A549 (cell line): Measurements from ENCODE around the gene WDR45. TPM values are rescaled to one million over a fixed set of nuclear protein-coding genes. Genes with fewer than 3 reads are reported as not detected.

Source experiments
- ATAC-seq, 2 experiments: fragments of 200-7000 bp in 1 of 2; fragments of >200 bp in 1 of 2; cut with Nextera tagmentation in 1 of 2; cut with Tn5 transposase in 1 of 2; 3 replicates each; pipeline versions ENCODE4 v1.8.0 to v1.9.1; 2018 to 2020; ENCODE audit warnings: mild to moderate bottlenecking in 1 of 2, moderate library complexity in 1 of 2
- CTCF ChIA-PET: fragments of 300-600 bp; sonication (Branson Sonifier 250); formaldehyde crosslinking; extraction: SDS; loops from one replicate; lab custom pipeline; 2021; ENCODE audit warnings: antibody characterized with exemption, inconsistent platforms; lab: Yijun Ruan, JAX
- POLR2A ChIA-PET: fragments of 350-600 bp; formaldehyde crosslinking; extraction: SDS; loops from one replicate; lab custom pipeline; 2021; ENCODE audit warnings: antibody characterized with exemption, inconsistent platforms; lab: Yijun Ruan, JAX
- DNase-seq, 2 experiments: peaks; one replicate each; pipeline versions ENCODE4 v3.0.0 to v3.0.0-alpha.2; 2011 to 2016; ENCODE audit warnings: low read depth in 1 of 2, low spot score in 1 of 2
- FAIRE-seq: peaks from 2 replicates; lab custom pipeline; 2011; peaks lifted over from hg19 to GRCh38; lab: Jason Lieb, UNC
- H3K27ac ChIP-seq, 2 experiments: fragments of >200 bp; sonication (Bioruptor Twin); formaldehyde crosslinking; 3 replicates each; pipeline ENCODE4 v1.5.1; 2016 to 2017
- H3K4me1 ChIP-seq: fragments of >200 bp; sonication (Bioruptor Twin); formaldehyde crosslinking; 3 replicates; pipeline ENCODE4 v1.6.1; 2016
- H3K4me2 ChIP-seq: fragments of >200 bp; sonication (Bioruptor Twin); formaldehyde crosslinking; 3 replicates; pipeline ENCODE4 v1.6.1; 2016
- H3K4me3 ChIP-seq: fragments of >200 bp; sonication (Bioruptor Twin); formaldehyde crosslinking; 3 replicates; pipeline ENCODE4 v1.5.1; 2016
- H3K9me3 ChIP-seq: fragments of >200 bp; sonication (Bioruptor Twin); formaldehyde crosslinking; 3 replicates; pipeline ENCODE4 v1.6.1; 2016
- CBX2 ChIP-seq: fragments of 200-600 bp; sonication (generic); IDR thresholded peaks from 2 replicates; pipeline ENCODE4 v1.6.1; 2016; ENCODE audit warnings: low read depth, mild to moderate bottlenecking, borderline replicate concordance
- CEBPB ChIP-seq, 2 experiments: fragments of >200 bp in 1 of 2; sonication (Bioruptor Twin) in 1 of 2; formaldehyde crosslinking in 1 of 2; IDR thresholded peaks; 2 replicates each; pipeline ENCODE4 v1.6.1; 2012 to 2016
- CHD4 ChIP-seq: fragments of 200-600 bp; sonication (generic); IDR thresholded peaks from 2 replicates; pipeline ENCODE4 v1.6.1; 2016; ENCODE audit warnings: antibody characterized with exemption, mild to moderate bottlenecking, borderline replicate concordance
- EP300 ChIP-seq, 2 experiments: fragments of >200 bp; sonication (Bioruptor Twin); formaldehyde crosslinking; IDR thresholded peaks; 2 replicates in 1 of 2; 3 replicates in 1 of 2; pipeline ENCODE4 v1.6.1; 2016 to 2017
- ESRRA ChIP-seq: fragments of 150-350 bp; IDR thresholded peaks from 2 replicates; pipeline ENCODE4 v1.6.1; 2014; ENCODE audit warnings: mild to moderate bottlenecking, low read length, borderline replicate concordance
- FOSB ChIP-seq: fragments of 250-450 bp; sonication (Bioruptor Pico); IDR thresholded peaks from 2 replicates; pipeline ENCODE4 v1.5.0; 2020; ENCODE audit warnings: mild to moderate bottlenecking, moderate library complexity
- GATA3 ChIP-seq: IDR thresholded peaks from 2 replicates; pipeline ENCODE4 v1.6.1; 2012; ENCODE audit warnings: borderline replicate concordance
- HEYL ChIP-seq: fragments of 250-450 bp; sonication (Bioruptor Pico); IDR thresholded peaks from 2 replicates; pipeline ENCODE4 v1.8.0; 2021; ENCODE audit warnings: mild to moderate bottlenecking, moderate library complexity
- HOXA7 ChIP-seq: fragments of 250-450 bp; sonication (Bioruptor Pico); IDR thresholded peaks from 2 replicates; pipeline ENCODE4 v1.5.0; 2020; ENCODE audit warnings: mild to moderate bottlenecking, moderate library complexity
- HOXB5 ChIP-seq: fragments of 250-450 bp; sonication (Bioruptor Pico); IDR thresholded peaks from 2 replicates; pipeline ENCODE4 v1.5.0; 2020; ENCODE audit warnings: mild to moderate bottlenecking, moderate library complexity
- KDM5A ChIP-seq: fragments of 200-600 bp; sonication (generic); IDR thresholded peaks from 2 replicates; pipeline ENCODE4 v1.6.1; 2016; ENCODE audit warnings: antibody characterized with exemption, mild to moderate bottlenecking
- MAFK ChIP-seq: fragments of 450-650 bp; IDR thresholded peaks from 2 replicates; pipeline ENCODE4 v1.6.1; 2014; ENCODE audit not compliant: partially characterized antibody
- MAZ ChIP-seq: fragments of 150-350 bp; IDR thresholded peaks from 2 replicates; pipeline ENCODE4 v1.6.1; 2014; ENCODE audit warnings: antibody characterized with exemption, low read depth, low read length, borderline replicate concordance
- RAD21 ChIP-seq, 2 experiments: fragments of >200 bp in 1 of 2; sonication (Bioruptor Twin) in 1 of 2; formaldehyde crosslinking in 1 of 2; IDR thresholded peaks in 1 of 2; conservative IDR thresholded peaks in 1 of 2; 2 replicates in 1 of 2; 3 replicates in 1 of 2; pipeline ENCODE4 v1.6.1; 2012 to 2018; ENCODE audit warnings: inconsistent platforms in 1 of 2
- RCOR1 ChIP-seq: fragments of 150-350 bp; IDR thresholded peaks from 2 replicates; pipeline ENCODE4 v1.6.1; 2014; ENCODE audit warnings: antibody characterized with exemption, low read length, low read depth
- RFX5 ChIP-seq: fragments of 450-650 bp; IDR thresholded peaks from 2 replicates; pipeline ENCODE4 v1.7.1; 2014; ENCODE audit warnings: antibody characterized with exemption, mild to moderate bottlenecking, moderate library complexity
- SREBF2 ChIP-seq: fragments of 450-650 bp; IDR thresholded peaks from 2 replicates; pipeline ENCODE4 v1.6.1; 2014; ENCODE audit warnings: mild to moderate bottlenecking, moderate library complexity
- TFCP2L1 ChIP-seq: fragments of 250-450 bp; sonication (Bioruptor Pico); IDR thresholded peaks from 2 replicates; pipeline ENCODE4 v1.5.0; 2021; ENCODE audit warnings: mild to moderate bottlenecking
- TP53 ChIP-seq: fragments of 250-450 bp; sonication (Bioruptor Pico); IDR thresholded peaks from 2 replicates; pipeline ENCODE4 v1.5.0; 2021; ENCODE audit warnings: mild to moderate bottlenecking, moderate library complexity
- ZC3H11A ChIP-seq: fragments of 450-650 bp; IDR thresholded peaks from 2 replicates; pipeline ENCODE4 v1.6.1; 2014; ENCODE audit warnings: antibody characterized with exemption, mild to moderate bottlenecking
- WGBS: methylation state at CpG from one replicate; pipeline ENCODE4 v1.1.6; 2017; ENCODE audit errors: missing lambda C conversion rate; 5-methylcytosine and 5-hydroxymethylcytosine counted together
- polyA plus RNA-seq, 4 experiments: library from polyadenylated mRNA; depleted of rRNA in 3 of 4; stranded (reverse); fragments of >200 nt; fragmentation: RNase III in 1 of 4; extraction: RNeasy Plus Mini Kit Qiagen cat#74134 plus additional on column Dnase treatment in 1 of 4; gene quantifications; 2 replicates in 3 of 4; 3 replicates in 1 of 4; pipeline ENCODE4 v1.2.3, GENCODE V29; 2011 to 2017
- TF ChIP-seq, protein P1 (sequence below): IDR thresholded peaks from 2 replicates; pipeline ENCODE4 v1.6.1; 2012; ENCODE audit warnings: low read depth, borderline replicate concordance
- TF ChIP-seq, protein P2 (sequence below): fragments of >200 bp; sonication (Bioruptor Twin); formaldehyde crosslinking; IDR thresholded peaks from 3 replicates; pipeline ENCODE4 v1.5.1; 2016
- TF ChIP-seq, protein P3 (sequence below): IDR thresholded peaks from 2 replicates; pipeline ENCODE4 v1.6.1; 2012
- TF ChIP-seq, protein P4 (sequence below): fragments of 250-450 bp; sonication (Bioruptor Pico); IDR thresholded peaks from 2 replicates; pipeline ENCODE4 v1.5.0; 2020; ENCODE audit warnings: low read depth, mild to moderate bottlenecking, moderate library complexity

The WDR45 gene
- polyA plus RNA-seq, 2 of the 4 experiments (the other 2 are of a cell fraction), result 37.7 to 55.5 TPM

DNA sequence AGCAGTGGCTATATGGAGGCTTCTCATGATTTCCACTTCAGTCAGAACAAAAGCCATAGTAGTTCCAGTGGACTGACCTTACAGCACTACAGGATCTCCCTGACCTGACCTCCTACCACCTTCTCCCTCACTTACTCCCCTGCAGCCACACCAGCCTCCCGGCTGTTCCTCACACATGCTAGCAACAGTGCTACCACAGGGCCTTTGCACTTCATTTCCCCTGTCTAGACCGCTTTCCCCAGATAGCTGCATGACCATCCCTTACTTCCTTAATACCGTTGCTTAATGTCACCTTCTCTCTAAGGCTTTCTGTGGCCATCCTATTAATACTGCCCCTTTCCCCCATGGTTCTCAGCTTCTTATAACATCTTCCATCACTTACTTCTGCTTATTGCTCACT lies 30.7 kb upstream of the WDR45 start:
- 94% methylated on average over 3 of the region's 3 CpGs for WGBS
- ChIA-PET CTCF (interaction anchor here (1.2 to 1.6 kb wide), 3 partner anchors 9 to 53 kb away, joined by 3 to 5 read pairs (median 4); no protein-coding TSS in a partner anchor), POLR2A (no interaction called here)
- H3K9me3 ChIP-seq, result no peaks in the 10 kb centered on the region
- H3K4me1 ChIP-seq, result no peaks in the 10 kb centered on the region
- no peak overlapping the region for H3K4me2 ChIP-seq
- no peak for ATAC-seq
- no peak for TF ChIP-seq CBX2
- no peak for TF ChIP-seq MAFK
- no peak for TF ChIP-seq FOSB (CRISPR knock-in tag)
- TF ChIP-seq HEYL (CRISPR knock-in tag), result no peak
- no peak for TF ChIP-seq KDM5A
- TF ChIP-seq EP300 (IDR thresholded peaks at IDR 0.05), result no peak
- TF ChIP-seq TFCP2L1, result no peak
- H3K27ac ChIP-seq, result no peak overlapping the region
- no peak for DNase-seq
- no peak for FAIRE-seq
- H3K4me3 ChIP-seq, result no peak overlapping the region

DNA sequence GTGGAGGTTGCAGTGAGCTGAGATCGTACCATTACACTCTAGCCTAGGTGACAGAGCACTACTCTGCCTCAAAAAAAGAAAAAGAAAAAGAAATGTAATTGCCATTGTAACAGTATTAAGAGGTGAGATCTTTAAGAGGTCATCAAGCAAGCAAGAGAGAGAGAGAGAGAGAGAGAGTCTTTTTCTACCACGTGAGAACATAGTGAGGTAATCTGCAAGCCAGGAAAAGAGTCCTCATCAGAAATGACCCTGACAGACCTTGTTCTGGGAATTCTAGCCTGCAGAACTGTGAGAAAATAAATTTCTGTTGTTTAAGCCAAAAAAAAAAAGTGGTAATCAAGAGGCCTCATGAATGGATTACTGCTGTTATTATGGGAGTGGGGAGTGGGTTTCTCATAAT lies 29.0 kb upstream of the WDR45 start:
- no peak for ATAC-seq
- no peak overlapping the region for H3K27ac ChIP-seq
- H3K4me3 ChIP-seq, result no peak overlapping the region
- no peaks in the 10 kb centered on the region for H3K9me3 ChIP-seq
- no peak for FAIRE-seq
- WGBS, result 85% methylated on average over 2 of the region's 2 CpGs
- TF ChIP-seq, protein P1, sequence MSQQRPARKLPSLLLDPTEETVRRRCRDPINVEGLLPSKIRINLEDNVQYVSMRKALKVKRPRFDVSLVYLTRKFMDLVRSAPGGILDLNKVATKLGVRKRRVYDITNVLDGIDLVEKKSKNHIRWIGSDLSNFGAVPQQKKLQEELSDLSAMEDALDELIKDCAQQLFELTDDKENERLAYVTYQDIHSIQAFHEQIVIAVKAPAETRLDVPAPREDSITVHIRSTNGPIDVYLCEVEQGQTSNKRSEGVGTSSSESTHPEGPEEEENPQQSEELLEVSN, result no peak
- TF ChIP-seq SREBF2, result no peak
- no peak for TF ChIP-seq HEYL (CRISPR knock-in tag)
- no peak for TF ChIP-seq EP300 (IDR thresholded peaks at IDR 0.05)
- TF ChIP-seq, all 56 proteins: peak for 0
- POLR2A ChIA-PET, result no interaction called here
- H3K4me1 ChIP-seq, result peaks cover under 1% of the 10 kb centered on the region; the same call in 1 of the 3 replicates
- no peak for DNase-seq
- CTCF ChIA-PET, result interaction anchor here (0.7 kb wide), 1 partner anchor 12 kb away, joined by 3 read pairs; no protein-coding TSS in a partner anchor
- no peak overlapping the region for H3K4me2 ChIP-seq

DNA sequence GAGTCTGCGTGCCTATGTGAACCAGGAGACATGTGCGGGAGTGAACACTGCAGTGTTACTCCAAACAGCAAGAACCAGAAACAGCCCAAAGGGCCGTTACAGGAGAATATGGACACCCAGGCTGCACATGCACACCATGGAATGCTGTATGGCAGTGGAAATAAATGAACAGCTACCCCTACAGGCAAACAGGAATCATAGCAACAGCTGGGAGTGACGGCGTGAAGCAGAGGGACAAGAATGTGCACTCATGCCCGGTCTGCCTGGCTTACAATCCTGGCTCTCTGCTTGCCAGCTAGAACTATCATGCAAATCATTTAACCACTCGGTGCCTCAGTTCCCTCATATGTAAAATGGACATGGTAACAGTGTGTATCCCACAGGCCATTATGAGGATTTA lies 27.2 kb upstream of the WDR45 start:
- Histone ChIP-seq H3K4me3 (no peak overlapping the region), H3K4me2 (no peak overlapping the region), H3K4me1 (peaks cover 7% of the 10 kb centered on the region; the same call in 1 of the 3 replicates), H3K27ac (no peak overlapping the region), H3K9me3 (no peaks in the 10 kb centered on the region)
- ATAC-seq (peak; percentile 81 to 92), FAIRE-seq (no peak), DNase-seq (peak; percentile 26 to 62)
- CTCF ChIA-PET, result interaction anchor here (0.6 to 2.3 kb wide), 3 partner anchors 17 to 759 kb away, joined by 3 to 10 read pairs (median 3); no protein-coding TSS in a partner anchor
- POLR2A ChIA-PET, result no interaction called here
- TF ChIP-seq, protein P2, sequence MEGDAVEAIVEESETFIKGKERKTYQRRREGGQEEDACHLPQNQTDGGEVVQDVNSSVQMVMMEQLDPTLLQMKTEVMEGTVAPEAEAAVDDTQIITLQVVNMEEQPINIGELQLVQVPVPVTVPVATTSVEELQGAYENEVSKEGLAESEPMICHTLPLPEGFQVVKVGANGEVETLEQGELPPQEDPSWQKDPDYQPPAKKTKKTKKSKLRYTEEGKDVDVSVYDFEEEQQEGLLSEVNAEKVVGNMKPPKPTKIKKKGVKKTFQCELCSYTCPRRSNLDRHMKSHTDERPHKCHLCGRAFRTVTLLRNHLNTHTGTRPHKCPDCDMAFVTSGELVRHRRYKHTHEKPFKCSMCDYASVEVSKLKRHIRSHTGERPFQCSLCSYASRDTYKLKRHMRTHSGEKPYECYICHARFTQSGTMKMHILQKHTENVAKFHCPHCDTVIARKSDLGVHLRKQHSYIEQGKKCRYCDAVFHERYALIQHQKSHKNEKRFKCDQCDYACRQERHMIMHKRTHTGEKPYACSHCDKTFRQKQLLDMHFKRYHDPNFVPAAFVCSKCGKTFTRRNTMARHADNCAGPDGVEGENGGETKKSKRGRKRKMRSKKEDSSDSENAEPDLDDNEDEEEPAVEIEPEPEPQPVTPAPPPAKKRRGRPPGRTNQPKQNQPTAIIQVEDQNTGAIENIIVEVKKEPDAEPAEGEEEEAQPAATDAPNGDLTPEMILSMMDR, result peak; percentile 28; the same call in 2 of the 3 replicates
- TF ChIP-seq GATA3, result no peak
- TF ChIP-seq RAD21 (conservative IDR thresholded peaks at IDR 0.05 in 1 of 2, IDR thresholded peaks at IDR 0.05 in 1 of 2), result peak; percentile 25 to 33; a peak in 2 of 5 replicates
- no peak for TF ChIP-seq ESRRA
- TF ChIP-seq CEBPB (IDR thresholded peaks at IDR 0.05), result no peak
- WGBS, result 45% methylated on average over 6 of the region's 7 CpGs

DNA sequence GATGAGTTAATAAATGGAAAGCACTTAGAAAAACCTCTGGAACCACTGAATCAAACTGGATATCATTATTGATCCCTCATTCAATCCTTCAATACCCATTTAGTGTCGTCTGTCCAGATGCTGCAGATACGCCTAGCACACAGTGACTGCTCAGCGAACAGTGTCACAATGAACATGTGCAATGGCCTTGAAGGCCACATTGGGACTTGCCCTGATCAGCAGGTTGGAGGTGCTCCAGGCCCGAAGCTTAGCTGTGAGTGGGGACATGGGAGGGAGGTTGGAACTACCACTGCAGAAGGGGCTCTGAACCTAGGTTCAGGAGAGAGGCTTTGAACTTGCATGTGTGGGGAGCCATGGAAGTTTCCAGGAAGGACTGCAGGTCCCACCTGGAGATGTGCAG lies 26.6 kb upstream of the WDR45 start:
- POLR2A ChIA-PET, result no interaction called here
- Histone ChIP-seq H3K4me3 (no peak overlapping the region), H3K27ac (no peak overlapping the region), H3K4me1 (peaks cover 10% of the 10 kb centered on the region; the same call in 2 of the 3 replicates), H3K4me2 (no peak overlapping the region), H3K9me3 (no peaks in the 10 kb centered on the region)
- no peak for ATAC-seq
- DNase-seq, result no peak
- FAIRE-seq, result no peak
- 92% methylated on average over 4 of the region's 4 CpGs for WGBS
- CTCF ChIA-PET, result interaction anchor here (1.2 to 2.3 kb wide), 2 partner anchors 16 to 18 kb away, joined by 3 to 10 read pairs; no protein-coding TSS in a partner anchor
- TF ChIP-seq, protein P3, sequence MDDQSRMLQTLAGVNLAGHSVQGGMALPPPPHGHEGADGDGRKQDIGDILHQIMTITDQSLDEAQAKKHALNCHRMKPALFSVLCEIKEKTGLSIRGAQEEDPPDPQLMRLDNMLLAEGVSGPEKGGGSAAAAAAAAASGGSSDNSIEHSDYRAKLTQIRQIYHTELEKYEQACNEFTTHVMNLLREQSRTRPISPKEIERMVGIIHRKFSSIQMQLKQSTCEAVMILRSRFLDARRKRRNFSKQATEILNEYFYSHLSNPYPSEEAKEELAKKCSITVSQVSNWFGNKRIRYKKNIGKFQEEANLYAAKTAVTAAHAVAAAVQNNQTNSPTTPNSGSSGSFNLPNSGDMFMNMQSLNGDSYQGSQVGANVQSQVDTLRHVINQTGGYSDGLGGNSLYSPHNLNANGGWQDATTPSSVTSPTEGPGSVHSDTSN, result no peak
- TF ChIP-seq RCOR1 (no peak), ZC3H11A (no peak), HOXB5 (CRISPR knock-in tag) (no peak), SREBF2 (no peak), TFCP2L1 (no peak), CHD4 (no peak), HOXA7 (CRISPR knock-in tag) (no peak), RFX5 (no peak), CEBPB (IDR thresholded peaks at IDR 0.05) (no peak), MAZ (no peak), MAFK (no peak), TP53 (CRISPR knock-in tag) (no peak)
- TF ChIP-seq, protein P4, sequence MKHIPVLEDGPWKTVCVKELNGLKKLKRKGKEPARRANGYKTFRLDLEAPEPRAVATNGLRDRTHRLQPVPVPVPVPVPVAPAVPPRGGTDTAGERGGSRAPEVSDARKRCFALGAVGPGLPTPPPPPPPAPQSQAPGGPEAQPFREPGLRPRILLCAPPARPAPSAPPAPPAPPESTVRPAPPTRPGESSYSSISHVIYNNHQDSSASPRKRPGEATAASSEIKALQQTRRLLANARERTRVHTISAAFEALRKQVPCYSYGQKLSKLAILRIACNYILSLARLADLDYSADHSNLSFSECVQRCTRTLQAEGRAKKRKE (CRISPR knock-in tag), result no peak
- TF ChIP-seq, protein P2, result no peak
